Progenitor cell of endocrine pancreas (in vitro differentiated cells): Measurements from ENCODE around the gene HLF. TPM values are rescaled to one million over a fixed set of nuclear protein-coding genes. Genes with fewer than 3 reads are reported as not detected.

Experiments
- DNase-seq: peaks from one replicate; pipeline ENCODE4 v3.0.0; 2021; ENCODE audit warnings: low spot score; ENCODE audit not compliant: unreplicated experiment
- H3K27ac Mint-ChIP-seq: 2 replicates; pipeline ENCODE4 v1.8.0; 2021; ENCODE audit warnings: mild to moderate bottlenecking, moderate library complexity, mixed read lengths
- H3K27me3 Mint-ChIP-seq: 2 replicates; pipeline ENCODE4 v1.8.0; 2021; ENCODE audit warnings: mixed read lengths
- H3K36me3 Mint-ChIP-seq: 2 replicates; pipeline ENCODE4 v1.8.0; 2022; ENCODE audit warnings: mixed read lengths; ENCODE audit not compliant: insufficient read depth
- H3K4me1 Mint-ChIP-seq: 2 replicates; pipeline ENCODE4 v1.8.0; 2021; ENCODE audit warnings: low read depth, mixed read lengths
- H3K4me3 Mint-ChIP-seq: 2 replicates; pipeline ENCODE4 v1.8.0; 2021; ENCODE audit warnings: low read depth, mild to moderate bottlenecking, moderate library complexity, mixed read lengths
- H3K9me3 Mint-ChIP-seq: 2 replicates; pipeline ENCODE4 v1.8.0; 2021; ENCODE audit warnings: low read depth, mixed read lengths
- CTCF ChIP-seq: fragments of 200-600 bp; sonication (generic); IDR thresholded peaks from one replicate; pipeline ENCODE4 v1.5.0; 2021; ENCODE audit warnings: antibody characterized with exemption, mild to moderate bottlenecking; ENCODE audit not compliant: unreplicated experiment
- total RNA-seq: library from RNA; stranded (reverse); gene quantifications from 2 replicates; pipeline ENCODE4 v1.2.1, GENCODE V29; 2021

The HLF gene
- total RNA-seq, 1 donor from 2014 or later: 0.41 TPM

GRCh38 chr17:55238179-55238930 is 26.4 kb upstream of the HLF start:
- no peak for TF ChIP-seq CTCF
- Mint-ChIP-seq H3K4me1 (peaks cover 4% of the 10 kb centered on the region), H3K27ac (peak overlapping the region; percentile 85), H3K9me3 (no peaks in the 10 kb centered on the region), H3K4me3 (peak overlapping the region; percentile 86), H3K27me3 (peaks cover 46% of the 10 kb centered on the region), H3K36me3 (no peaks in the 10 kb centered on the region)
- DNase-seq: peak; percentile 91

- no peak for TF ChIP-seq CTCF
- Mint-ChIP-seq H3K9me3 (no peaks in the 10 kb centered on the region), H3K4me3 (peak overlapping the region; percentile 86), H3K27ac (peak overlapping the region; percentile 85), H3K27me3 (peaks cover 46% of the 10 kb centered on the region), H3K36me3 (no peaks in the 10 kb centered on the region), H3K4me1 (peaks cover 4% of the 10 kb centered on the region)
- no peak for DNase-seq
Observed at GRCh38 chr17:55238931-55239297, 25.8 kb upstream of the HLF start.

- no peak for DNase-seq
- H3K27me3 Mint-ChIP-seq: peaks cover 52% of the 10 kb centered on the region
- no peaks in the 10 kb centered on the region for H3K9me3 Mint-ChIP-seq
- H3K4me3 Mint-ChIP-seq: no peak overlapping the region
- no peak overlapping the region for H3K27ac Mint-ChIP-seq
- no peaks in the 10 kb centered on the region for H3K36me3 Mint-ChIP-seq
- peaks cover 4% of the 10 kb centered on the region for H3K4me1 Mint-ChIP-seq
- no peak for TF ChIP-seq CTCF
Observed at GRCh38 chr17:55241097-55241496, 23.7 kb upstream of the HLF start.

- no peaks in the 10 kb centered on the region for H3K36me3 Mint-ChIP-seq
- peaks cover 4% of the 10 kb centered on the region for H3K4me1 Mint-ChIP-seq
- H3K27me3 Mint-ChIP-seq: peaks cover 40% of the 10 kb centered on the region
- no peak overlapping the region for H3K4me3 Mint-ChIP-seq
- DNase-seq: no peak
- TF ChIP-seq CTCF: no peak
- no peak overlapping the region for H3K27ac Mint-ChIP-seq
- H3K9me3 Mint-ChIP-seq: no peaks in the 10 kb centered on the region
Observed at GRCh38 chr17:55242476-55242875, 22.3 kb upstream of the HLF start.

GRCh38 chr17:55245986-55246385 is 18.8 kb upstream of the HLF start:
- Mint-ChIP-seq H3K9me3 (no peaks in the 10 kb centered on the region), H3K4me3 (no peak overlapping the region), H3K4me1 (no peaks in the 10 kb centered on the region), H3K27ac (no peak overlapping the region), H3K27me3 (peaks cover 18% of the 10 kb centered on the region), H3K36me3 (no peaks in the 10 kb centered on the region)
- DNase-seq: no peak
- no peak for TF ChIP-seq CTCF
